ENCODE data around the gene PDZD2.

The PDZD2 gene

GRCh38 chr5:31638345-31638744 lies 586 bp upstream of the PDZD2 start:
- no peak for DNase-seq (ENCODE audit: low read depth, low spot score)

GRCh38 chr5:31639481-31640411 lies 815 bp downstream of the PDZD2 start:
- no peak for DNase-seq (ENCODE audit: low read depth, low spot score)

GRCh38 chr5:31640573-31640972 lies 1.6 kb downstream of the PDZD2 start:
- no peak for DNase-seq (ENCODE audit: low read depth, low spot score)

- DNase-seq (ENCODE audit: low read depth, low spot score), result no peak
Observed at GRCh38 chr5:31641059-31641458, 2.1 kb downstream of the PDZD2 start.

- no peak for DNase-seq (ENCODE audit: low read depth, low spot score)
Observed at GRCh38 chr5:31641575-31641974, 2.6 kb downstream of the PDZD2 start.

GRCh38 chr5:31645420-31646081 lies 6.6 kb downstream of the PDZD2 start:
- no peak for DNase-seq (ENCODE audit: low read depth, low spot score)

GRCh38 chr5:31648326-31648725 lies 9.4 kb downstream of the PDZD2 start:
- no peak for DNase-seq (ENCODE audit: low read depth, low spot score)

GRCh38 chr5:31651241-31651640 lies 12.3 kb downstream of the PDZD2 start:
- DNase-seq (ENCODE audit: low read depth, low spot score), result no peak

GRCh38 chr5:31655491-31655890 lies 16.6 kb downstream of the PDZD2 start:
- DNase-seq (ENCODE audit: low read depth, low spot score), result no peak

GRCh38 chr5:31656806-31657205 lies 17.9 kb downstream of the PDZD2 start:
- no peak for DNase-seq (ENCODE audit: low read depth, low spot score)

GRCh38 chr5:31657315-31657979 lies 18.5 kb downstream of the PDZD2 start:
- no peak for DNase-seq (ENCODE audit: low read depth, low spot score)

- no peak for DNase-seq (ENCODE audit: low read depth, low spot score)
Observed at GRCh38 chr5:31661257-31661656, 22.3 kb downstream of the PDZD2 start.

GRCh38 chr5:31663519-31663918 lies 24.6 kb downstream of the PDZD2 start:
- no peak for DNase-seq (ENCODE audit: low read depth, low spot score)

GRCh38 chr5:31664566-31664965 lies 25.6 kb downstream of the PDZD2 start:
- DNase-seq (ENCODE audit: low read depth, low spot score), result no peak

- DNase-seq (ENCODE audit: low read depth, low spot score), result no peak
Observed at GRCh38 chr5:31671339-31671741, 32.4 kb downstream of the PDZD2 start.

GRCh38 chr5:31674371-31674951 lies 35.5 kb downstream of the PDZD2 start:
- DNase-seq (ENCODE audit: low read depth, low spot score), result no peak

GRCh38 chr5:31675472-31675871 lies 36.5 kb downstream of the PDZD2 start:
- no peak for DNase-seq (ENCODE audit: low read depth, low spot score)

GRCh38 chr5:31678180-31678579 lies 39.2 kb downstream of the PDZD2 start:
- DNase-seq (ENCODE audit: low read depth, low spot score), result no peak

- no peak for DNase-seq (ENCODE audit: low read depth, low spot score)
Observed at GRCh38 chr5:31680528-31680927, 41.6 kb downstream of the PDZD2 start.

GRCh38 chr5:31682025-31682424 lies 43.1 kb downstream of the PDZD2 start:
- DNase-seq (ENCODE audit: low read depth, low spot score), result no peak

- no peak for DNase-seq (ENCODE audit: low read depth, low spot score)
Observed at GRCh38 chr5:31682851-31683250, 43.9 kb downstream of the PDZD2 start.

GRCh38 chr5:31688515-31689092 lies 49.7 kb downstream of the PDZD2 start:
- DNase-seq (ENCODE audit: low read depth, low spot score), result no peak
